Glomerular visceral epithelial cell (primary cell): ENCODE data around the gene GASK1B.

Experiments
- DNase-seq: peaks from one replicate; pipeline ENCODE4 v3.0.0-alpha.2; 2016; ENCODE audit errors: extremely low spot score

Gene GASK1B

GRCh38 chr4:158172261-158173258 is at the start of gene GASK1B:
TSS of gene GASK1B (minus strand) at chr4:158173025. CDS start at chr4:158171375, 1,650 bp downstream.
- peak; percentile 65 for DNase-seq

GRCh38 chr4:158219623-158220022 is 46.8 kb upstream of the GASK1B start:
- DNase-seq: no peak

- no peak for DNase-seq
Observed at GRCh38 chr4:158217763-158218162, 44.9 kb upstream of the GASK1B start.

- DNase-seq: no peak
Observed at GRCh38 chr4:158214856-158215255, 42.0 kb upstream of the GASK1B start.

GRCh38 chr4:158213466-158213865 is 40.6 kb upstream of the GASK1B start:
- no peak for DNase-seq

- DNase-seq: no peak
Observed at GRCh38 chr4:158211222-158211621, 38.4 kb upstream of the GASK1B start.

- peak; percentile 95 for DNase-seq
Observed at GRCh38 chr4:158209825-158210807, 37.3 kb upstream of the GASK1B start, which contains the start of gene TMEM144. TSS of gene TMEM144 (plus strand) at chr4:158210486. CDS start at chr4:158212668, 2,182 bp downstream.

- DNase-seq: no peak
Observed at GRCh38 chr4:158208963-158209640, 36.3 kb upstream of the GASK1B start.

- DNase-seq: no peak
Observed at GRCh38 chr4:158203929-158204328, 31.1 kb upstream of the GASK1B start.

- DNase-seq: no peak
Observed at GRCh38 chr4:158203436-158203835, 30.6 kb upstream of the GASK1B start.

- no peak for DNase-seq
Observed at GRCh38 chr4:158202481-158202880, 29.7 kb upstream of the GASK1B start.

GRCh38 chr4:158201876-158202275 is 29.1 kb upstream of the GASK1B start:
- DNase-seq: no peak

GRCh38 chr4:158201322-158201721 is 28.5 kb upstream of the GASK1B start:
- DNase-seq: no peak

GRCh38 chr4:158200214-158200613 is 27.4 kb upstream of the GASK1B start:
- DNase-seq: no peak

- no peak for DNase-seq
Observed at GRCh38 chr4:158197194-158197776, 24.5 kb upstream of the GASK1B start.

GRCh38 chr4:158195297-158195696 is 22.5 kb upstream of the GASK1B start:
- no peak for DNase-seq

GRCh38 chr4:158193171-158193749 is 20.4 kb upstream of the GASK1B start:
- peak; percentile 43 for DNase-seq

GRCh38 chr4:158192439-158193158 is 19.8 kb upstream of the GASK1B start:
- no peak for DNase-seq

GRCh38 chr4:158190718-158191117 is 17.9 kb upstream of the GASK1B start:
- no peak for DNase-seq

GRCh38 chr4:158189422-158189821 is 16.6 kb upstream of the GASK1B start:
- no peak for DNase-seq
